Pulmonary artery endothelial cell (primary cell): ENCODE measurements around the gene SLCO3A1. TPM values are rescaled to one million over a fixed set of nuclear protein-coding genes. Genes with fewer than 3 reads are reported as not detected.

ENCODE experiments used
- DNase-seq: peaks from one replicate; pipeline ENCODE4 v3.0.0-alpha.2; 2011; ENCODE audit warnings: low read depth, low spot score
- total RNA-seq: library from RNA; depleted of rRNA; stranded (reverse); fragments of >200 nt; gene quantifications from 2 replicates; pipeline ENCODE4 v1.2.3, GENCODE V29; 2014

Gene SLCO3A1
- total RNA-seq, 1 donor from 2014 or later = 1.9 TPM

- DNase-seq = no peak
Measured at GRCh38 chr15:91861223-91861622, 7.7 kb downstream of the SLCO3A1 start.

- no peak for DNase-seq
Measured at GRCh38 chr15:91862891-91863504, 9.5 kb downstream of the SLCO3A1 start.

GRCh38 chr15:91863621-91864255 is 10.2 kb downstream of the SLCO3A1 start:
- DNase-seq = no peak

DNA sequence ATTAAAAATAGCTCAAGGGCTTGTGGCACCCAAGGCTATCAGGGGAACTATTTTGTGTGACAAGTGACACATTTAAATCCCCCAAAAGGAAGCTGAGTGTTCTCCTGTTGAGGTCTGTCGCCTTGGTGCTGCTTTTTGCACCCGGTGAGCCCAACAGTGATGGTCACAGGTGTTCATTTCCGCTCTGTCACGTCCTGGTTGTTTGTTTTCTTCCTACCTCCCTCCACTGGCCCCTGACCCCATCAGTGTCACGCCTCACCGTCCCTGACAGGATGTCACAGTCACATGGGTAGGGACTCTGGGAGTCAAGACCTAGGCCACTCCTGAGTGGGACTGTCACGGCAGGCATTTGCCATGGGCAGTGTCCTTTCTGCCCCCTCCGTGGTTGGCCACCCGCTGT is 11.2 kb downstream of the SLCO3A1 start:
- no peak for DNase-seq

- no peak for DNase-seq
Measured at GRCh38 chr15:91865486-91865885, 12.0 kb downstream of the SLCO3A1 start.

- DNase-seq = no peak
Measured at GRCh38 chr15:91865950-91866349, 12.4 kb downstream of the SLCO3A1 start.

GRCh38 chr15:91866371-91866905 is 12.9 kb downstream of the SLCO3A1 start:
- no peak for DNase-seq

GRCh38 chr15:91866971-91867372 is 13.5 kb downstream of the SLCO3A1 start:
- no peak for DNase-seq

DNA sequence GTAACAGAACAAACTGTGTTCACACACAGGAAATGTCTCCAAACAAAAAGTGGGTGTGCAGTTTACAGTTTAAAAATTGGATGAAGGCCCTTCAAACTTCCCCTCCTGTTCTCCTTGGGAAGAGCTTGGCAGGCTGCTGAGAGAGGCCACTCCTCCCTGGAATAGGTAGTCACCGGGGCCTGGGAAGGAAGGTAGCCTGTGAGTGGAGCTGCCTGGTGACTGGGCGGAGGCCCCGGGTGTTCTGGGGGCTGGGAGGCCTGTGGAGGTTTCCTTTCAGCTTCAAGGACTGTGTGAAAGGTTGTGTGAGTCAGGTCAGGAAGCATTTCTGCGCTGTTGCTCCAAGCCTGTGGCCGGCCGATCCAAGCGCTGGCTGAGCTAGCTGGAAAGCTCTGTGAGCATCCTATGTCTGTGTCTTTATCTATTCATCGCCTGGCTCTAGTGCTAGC is 14.1 kb downstream of the SLCO3A1 start:
- no peak for DNase-seq

GRCh38 chr15:91870876-91871537 is 17.5 kb downstream of the SLCO3A1 start:
- no peak for DNase-seq

GRCh38 chr15:91871837-91872236 is 18.3 kb downstream of the SLCO3A1 start:
- DNase-seq = no peak

- no peak for DNase-seq
Measured at GRCh38 chr15:91872356-91873137, 19.0 kb downstream of the SLCO3A1 start.

DNA sequence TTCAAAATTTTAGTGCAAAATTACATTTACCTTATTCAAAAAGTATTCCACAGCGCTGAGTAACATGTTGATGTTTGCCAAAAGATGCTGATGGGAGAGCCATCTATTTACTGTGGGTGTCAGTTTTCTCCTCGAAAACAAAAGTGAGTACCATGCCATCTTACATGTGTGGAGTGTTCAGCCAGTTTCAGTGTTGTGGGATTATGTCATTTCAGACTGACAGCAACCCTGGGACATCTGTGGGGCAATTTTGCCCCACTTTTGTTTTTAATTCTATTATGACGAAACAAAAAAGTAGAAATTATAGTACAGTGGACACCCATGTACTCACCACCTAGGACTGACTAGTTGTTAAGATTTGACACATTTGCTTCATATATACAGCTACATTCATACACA is 19.6 kb downstream of the SLCO3A1 start:
- DNase-seq = no peak

DNA sequence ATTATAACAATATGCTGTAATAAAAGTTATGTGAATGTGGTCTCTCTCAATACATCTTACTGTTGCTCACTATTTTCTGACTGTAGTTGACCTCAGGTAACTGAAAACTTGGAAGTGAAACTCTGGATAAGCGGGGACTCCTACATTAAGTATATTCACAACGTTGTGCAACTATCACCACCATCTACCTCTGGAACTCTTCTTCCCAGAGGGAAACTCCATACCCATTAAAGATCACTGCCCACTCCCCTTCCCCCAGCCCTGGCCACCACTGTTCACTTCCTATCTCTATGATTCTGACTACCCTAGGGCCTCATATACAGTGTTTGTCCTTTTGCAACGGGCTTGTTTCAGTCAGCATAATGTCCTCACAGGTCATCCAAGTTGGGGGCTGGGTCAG is 20.7 kb downstream of the SLCO3A1 start:
- DNase-seq = no peak

DNA sequence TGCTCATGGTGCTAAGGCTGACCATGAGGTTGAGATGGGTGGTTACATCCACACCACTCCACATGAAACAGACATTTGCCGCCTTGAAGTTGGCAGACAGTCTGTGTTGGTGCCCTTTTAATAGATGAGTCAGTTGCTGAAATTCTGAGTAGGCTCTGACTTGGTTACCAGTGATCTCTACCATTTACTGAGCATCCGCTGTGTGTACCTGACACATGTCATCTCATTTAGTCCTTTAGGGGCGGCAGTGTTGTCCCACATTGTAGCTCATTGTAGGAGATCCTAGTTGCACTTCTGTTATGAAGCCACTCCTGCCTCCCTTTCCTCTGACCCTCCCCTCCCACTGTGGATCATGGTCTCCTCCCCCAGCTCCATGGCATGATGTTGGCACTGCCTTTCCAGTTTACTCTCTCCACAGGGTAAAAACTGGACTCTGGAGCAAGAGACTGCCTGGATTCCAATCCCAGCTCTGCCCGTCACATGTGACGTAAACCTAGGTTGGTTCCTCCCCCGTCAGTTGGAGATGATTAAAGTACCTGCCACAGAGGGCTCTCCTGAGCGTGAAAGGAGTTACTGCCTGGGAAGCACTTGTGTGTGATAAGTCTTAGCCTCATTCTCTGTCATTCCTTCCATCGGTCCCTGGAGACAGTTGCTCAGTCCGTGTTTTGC is 21.6 kb downstream of the SLCO3A1 start:
- DNase-seq = no peak

DNA sequence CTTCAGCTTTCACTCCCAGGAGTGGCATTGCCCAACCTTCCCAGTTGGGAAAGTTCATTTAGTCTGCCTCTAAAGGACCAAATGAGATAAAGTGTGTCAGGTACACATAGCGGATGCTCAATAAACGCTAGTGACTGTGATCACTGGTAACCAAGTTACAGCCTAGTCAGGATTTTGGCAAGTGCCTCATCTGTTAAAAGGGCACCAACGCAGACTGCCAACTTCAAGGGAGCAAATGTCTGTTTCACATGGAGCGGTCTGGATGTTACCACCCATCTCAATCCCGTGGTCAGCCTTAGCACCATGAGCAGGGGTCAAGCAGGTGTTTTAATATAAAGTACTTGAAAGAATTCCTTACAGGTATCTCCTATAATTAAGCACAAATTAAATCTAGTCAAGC is 22.7 kb downstream of the SLCO3A1 start:
- DNase-seq = no peak

DNA sequence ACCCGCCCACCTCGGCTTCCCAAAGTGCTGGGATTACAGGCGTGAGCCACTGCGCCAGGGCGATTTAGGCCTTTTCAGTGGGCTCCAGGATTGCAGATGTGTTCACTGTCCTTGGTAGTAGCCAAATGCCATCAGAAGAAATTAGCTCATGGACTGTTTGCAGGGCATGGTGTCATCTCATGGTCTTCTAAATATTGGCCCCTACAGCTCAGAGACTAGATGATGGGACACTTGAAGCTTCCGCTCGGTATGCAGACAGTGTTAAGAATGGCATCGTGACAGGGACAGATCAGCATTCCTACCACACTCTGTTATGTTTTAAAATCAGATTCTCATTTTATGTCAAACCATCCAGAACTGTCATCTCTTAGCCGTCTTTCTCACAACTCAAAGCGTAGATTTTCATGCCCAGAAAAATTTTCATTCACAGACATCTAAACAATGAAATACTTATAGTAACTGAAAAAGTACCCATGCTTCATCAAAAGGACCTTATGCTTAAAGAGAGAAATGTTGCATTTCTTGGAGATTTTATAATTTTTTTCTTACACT is 24.9 kb downstream of the SLCO3A1 start:
- DNase-seq = no peak

DNA sequence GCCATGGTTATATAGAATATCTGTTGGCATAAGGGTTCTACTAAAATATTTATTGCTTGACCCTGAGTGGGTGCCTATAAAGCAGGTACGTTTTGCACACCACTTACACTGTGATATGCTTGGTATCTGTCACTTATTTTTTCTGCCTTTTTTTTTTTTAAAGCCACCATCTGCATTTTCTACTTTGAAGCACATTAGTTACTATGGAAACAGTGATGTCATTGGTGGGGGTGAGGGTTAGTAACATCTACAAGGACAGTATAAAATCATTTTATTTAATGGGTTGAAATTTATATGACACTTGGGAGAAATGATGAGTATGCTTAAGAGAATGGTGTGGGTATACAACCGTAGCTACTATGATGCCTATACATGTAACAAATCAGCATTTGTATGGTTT is 25.6 kb downstream of the SLCO3A1 start:
- DNase-seq = no peak

DNA sequence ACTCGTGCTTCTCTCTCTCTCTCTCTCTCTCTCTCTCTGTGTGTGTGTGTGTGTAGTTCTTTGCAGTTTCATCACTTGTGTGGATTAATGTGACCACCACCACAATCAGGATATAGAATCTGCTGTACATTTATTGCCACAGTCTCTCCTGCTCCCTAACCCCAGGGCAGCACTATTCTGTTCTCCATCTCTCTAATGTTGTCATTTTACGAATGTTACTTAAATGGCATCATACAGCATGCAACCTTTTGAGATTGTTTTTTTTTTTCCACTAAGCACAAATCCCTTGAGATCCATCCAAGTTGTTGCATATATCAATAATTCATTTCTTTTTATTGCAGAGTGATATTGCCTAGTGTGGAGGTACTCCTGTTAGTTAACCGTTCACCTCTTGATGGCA is 26.9 kb downstream of the SLCO3A1 start:
- DNase-seq = no peak

GRCh38 chr15:91881569-91882297 is 28.2 kb downstream of the SLCO3A1 start:
- DNase-seq = no peak
